HUES6 (cell line): ENCODE measurements around the gene TACC2.

Experiments used
- H3K27ac ChIP-seq: 2 replicates; pipeline ENCODE4 v1.7.0; 2013; ENCODE audit warnings: low read depth, mild to moderate bottlenecking, low read length, inconsistent platforms
- H3K27me3 ChIP-seq: 2 replicates; pipeline ENCODE4 v1.6.1; 2013; ENCODE audit warnings: low read length; ENCODE audit not compliant: control insufficient read depth, insufficient read depth
- H3K36me3 ChIP-seq: 2 replicates; pipeline ENCODE4 v1.6.1; 2013; ENCODE audit warnings: low read length; ENCODE audit not compliant: control insufficient read depth, insufficient read depth
- H3K4me1 ChIP-seq: 2 replicates; pipeline ENCODE4 v1.6.1; 2013; ENCODE audit warnings: low read length; ENCODE audit not compliant: control insufficient read depth, insufficient read depth
- H3K4me3 ChIP-seq: 2 replicates; pipeline ENCODE4 v1.5.1; 2013; ENCODE audit warnings: low read depth, low read length
- H3K9ac ChIP-seq: one replicate; pipeline ENCODE4 v1.6.1; 2013; ENCODE audit warnings: mild to moderate bottlenecking, low read length
- H3K9me3 ChIP-seq: 2 replicates; pipeline ENCODE4 v1.6.1; 2013; ENCODE audit warnings: low read depth, low read length; ENCODE audit not compliant: control insufficient read depth, insufficient read depth

Gene TACC2

GRCh38 chr10:122273966-122274545 is 285.1 kb downstream of the TACC2 start:
- no peaks in the 10 kb centered on the region for H3K27me3 ChIP-seq
- H3K9me3 ChIP-seq, result no peaks in the 10 kb centered on the region
- H3K36me3 ChIP-seq, result peaks cover 6% of the 10 kb centered on the region
- no peaks in the 10 kb centered on the region for H3K4me1 ChIP-seq
- H3K4me3 ChIP-seq, result no peak overlapping the region
- H3K27ac ChIP-seq, result no peak overlapping the region
- H3K9ac ChIP-seq, result no peak overlapping the region

GRCh38 chr10:122276611-122277208 is 287.7 kb downstream of the TACC2 start:
- no peaks in the 10 kb centered on the region for H3K9me3 ChIP-seq
- no peak overlapping the region for H3K9ac ChIP-seq
- H3K4me1 ChIP-seq, result no peaks in the 10 kb centered on the region

GRCh38 chr10:122277526-122278136 is 288.7 kb downstream of the TACC2 start:
- no peaks in the 10 kb centered on the region for H3K36me3 ChIP-seq
- H3K27ac ChIP-seq, result no peak overlapping the region
- no peaks in the 10 kb centered on the region for H3K27me3 ChIP-seq
- H3K9me3 ChIP-seq, result no peaks in the 10 kb centered on the region
- peaks cover 4% of the 10 kb centered on the region for H3K4me1 ChIP-seq
- no peak overlapping the region for H3K4me3 ChIP-seq
- no peak overlapping the region for H3K9ac ChIP-seq

More at GRCh38 chr10:122276611-122277208, 287.7 kb downstream of the TACC2 start:
- Histone ChIP-seq H3K36me3 (no peaks in the 10 kb centered on the region), H3K27me3 (no peaks in the 10 kb centered on the region), H3K4me3 (no peak overlapping the region), H3K27ac (no peak overlapping the region)

- no peak overlapping the region for H3K9ac ChIP-seq
- no peak overlapping the region for H3K27ac ChIP-seq
- H3K4me1 ChIP-seq, result peaks cover 11% of the 10 kb centered on the region
- H3K9me3 ChIP-seq, result no peaks in the 10 kb centered on the region
- no peaks in the 10 kb centered on the region for H3K27me3 ChIP-seq
- no peaks in the 10 kb centered on the region for H3K36me3 ChIP-seq
- no peak overlapping the region for H3K4me3 ChIP-seq
Observed at GRCh38 chr10:122279725-122280141, 290.8 kb downstream of the TACC2 start.

GRCh38 chr10:122280156-122280555 is 291.2 kb downstream of the TACC2 start:
- Histone ChIP-seq H3K4me1 (peaks cover 11% of the 10 kb centered on the region), H3K9ac (no peak overlapping the region), H3K36me3 (no peaks in the 10 kb centered on the region), H3K9me3 (no peaks in the 10 kb centered on the region), H3K27me3 (no peaks in the 10 kb centered on the region), H3K27ac (no peak overlapping the region), H3K4me3 (no peak overlapping the region)

GRCh38 chr10:122281018-122281626 is 292.2 kb downstream of the TACC2 start:
- Histone ChIP-seq H3K36me3 (no peaks in the 10 kb centered on the region), H3K9me3 (no peaks in the 10 kb centered on the region), H3K27me3 (no peaks in the 10 kb centered on the region), H3K4me1 (peaks cover 11% of the 10 kb centered on the region), H3K9ac (no peak overlapping the region), H3K27ac (no peak overlapping the region), H3K4me3 (no peak overlapping the region)

GRCh38 chr10:122281751-122282150 is 292.8 kb downstream of the TACC2 start:
- Histone ChIP-seq H3K9me3 (no peaks in the 10 kb centered on the region), H3K36me3 (no peaks in the 10 kb centered on the region), H3K4me3 (no peak overlapping the region), H3K27me3 (no peaks in the 10 kb centered on the region), H3K27ac (no peak overlapping the region), H3K9ac (no peak overlapping the region), H3K4me1 (peaks cover 17% of the 10 kb centered on the region)

GRCh38 chr10:122282253-122282671 is 293.3 kb downstream of the TACC2 start:
- no peak overlapping the region for H3K9ac ChIP-seq
- no peak overlapping the region for H3K4me3 ChIP-seq
- H3K27me3 ChIP-seq, result no peaks in the 10 kb centered on the region
- no peaks in the 10 kb centered on the region for H3K36me3 ChIP-seq
- no peak overlapping the region for H3K27ac ChIP-seq
- no peaks in the 10 kb centered on the region for H3K9me3 ChIP-seq
- peaks cover 22% of the 10 kb centered on the region for H3K4me1 ChIP-seq

GRCh38 chr10:122282909-122283308 is 293.9 kb downstream of the TACC2 start:
- no peak overlapping the region for H3K9ac ChIP-seq

GRCh38 chr10:122285506-122286444 is 296.8 kb downstream of the TACC2 start:
- H3K36me3 ChIP-seq, result no peaks in the 10 kb centered on the region
- no peak overlapping the region for H3K27ac ChIP-seq
- no peaks in the 10 kb centered on the region for H3K9me3 ChIP-seq
- H3K4me1 ChIP-seq, result peaks cover 27% of the 10 kb centered on the region
- no peak overlapping the region for H3K4me3 ChIP-seq
- no peaks in the 10 kb centered on the region; the same call in 1 of the 2 replicates for H3K27me3 ChIP-seq
- H3K9ac ChIP-seq, result no peak overlapping the region

More at GRCh38 chr10:122282909-122283308, 293.9 kb downstream of the TACC2 start:
- Histone ChIP-seq H3K9me3 (no peaks in the 10 kb centered on the region), H3K4me1 (peaks cover 27% of the 10 kb centered on the region), H3K36me3 (no peaks in the 10 kb centered on the region), H3K4me3 (no peak overlapping the region), H3K27me3 (no peaks in the 10 kb centered on the region), H3K27ac (no peak overlapping the region)
